Endodermal cell (in vitro differentiated cells): Measurements from ENCODE around the gene KLF5. TPM values are rescaled to one million over a fixed set of nuclear protein-coding genes. Genes with fewer than 3 reads are reported as not detected.

Experiments
- DNase-seq: peaks from one replicate; pipeline ENCODE4 v3.0.0-alpha.2; 2017
- H3K27ac ChIP-seq: 2 replicates; pipeline ENCODE4 v1.5.1; 2013; ENCODE audit warnings: mild to moderate bottlenecking, low read depth, low read length, moderate library complexity
- H3K27me3 ChIP-seq: 2 replicates; pipeline ENCODE4 v1.6.1; 2013; ENCODE audit warnings: mild to moderate bottlenecking, low read length, moderate library complexity; ENCODE audit not compliant: insufficient read depth, control insufficient read depth, poor library complexity, severe bottlenecking
- H3K36me3 ChIP-seq: 2 replicates; pipeline ENCODE4 v1.7.0; 2013; ENCODE audit warnings: mild to moderate bottlenecking, low read length, moderate library complexity; ENCODE audit not compliant: control insufficient read depth, insufficient read depth
- H3K4me1 ChIP-seq: one replicate; pipeline ENCODE4 v1.7.0; 2013; ENCODE audit warnings: low read length; ENCODE audit not compliant: control insufficient read depth, insufficient read depth
- H3K4me3 ChIP-seq: 2 replicates; pipeline ENCODE4 v1.5.1; 2013; ENCODE audit warnings: mild to moderate bottlenecking, low read length, moderate library complexity
- H3K9ac ChIP-seq: 2 replicates; pipeline ENCODE4 v1.6.1; 2013; ENCODE audit warnings: mild to moderate bottlenecking, low read length, moderate library complexity; ENCODE audit not compliant: poor library complexity, severe bottlenecking; ENCODE audit errors: extremely low read depth
- H3K9me3 ChIP-seq: 2 replicates; pipeline ENCODE4 v1.6.1; 2013; ENCODE audit warnings: mild to moderate bottlenecking, low read length, moderate library complexity; ENCODE audit not compliant: control insufficient read depth
- H3K27ac Mint-ChIP-seq: 2 replicates; pipeline ENCODE4 v1.8.0; 2020; ENCODE audit warnings: mixed read lengths
- H3K27me3 Mint-ChIP-seq: 2 replicates; pipeline ENCODE4 v1.8.0; 2021; ENCODE audit warnings: mild to moderate bottlenecking, mixed read lengths; ENCODE audit not compliant: insufficient read depth
- H3K36me3 Mint-ChIP-seq: 2 replicates; pipeline ENCODE4 v1.8.0; 2020; ENCODE audit warnings: low read depth, mixed read lengths
- H3K4me1 Mint-ChIP-seq: 2 replicates; pipeline ENCODE4 v1.8.0; 2020; ENCODE audit warnings: mixed read lengths
- H3K4me3 Mint-ChIP-seq: 2 replicates; pipeline ENCODE4 v1.8.0; 2020; ENCODE audit warnings: mild to moderate bottlenecking, moderate library complexity, mixed read lengths
- H3K9me3 Mint-ChIP-seq: 2 replicates; pipeline ENCODE4 v1.8.0; 2020; ENCODE audit warnings: mild to moderate bottlenecking, mixed read lengths
- WGBS, 2 experiments: methylation state at CpG; one replicate each; pipeline versions ENCODE4 v1.1.5 to v1.1.7; 2013; ENCODE audit warnings: missing lambda C conversion rate in 2 of 2, mixed read lengths in 1 of 2; ENCODE audit not compliant: insufficient coverage in 1 of 2, insufficient read length in 1 of 2; 5-methylcytosine and 5-hydroxymethylcytosine counted together
- total RNA-seq, 2 donors: library from RNA; stranded (reverse); fragmentation: NEBNext Ultra II Directional in 1 of 2; extraction: Animal tissue kit (Norgen Biotek cat#: 25700) in 1 of 2; gene quantifications; 2 replicates in 1 of 2; 3 replicates in 1 of 2; pipeline ENCODE4 v1.2.1, GENCODE V29; 2021
- TF ChIP-seq, protein P1 (sequence below): fragments of 200-600 bp; sonication (generic); conservative IDR thresholded peaks from 2 replicates; pipeline ENCODE4 v1.5.0; 2021; ENCODE audit warnings: antibody characterized with exemption, mild to moderate bottlenecking

The KLF5 gene
- total RNA-seq, 2 donors from 2014 or later = 39.6 to 41.1 TPM

DNA sequence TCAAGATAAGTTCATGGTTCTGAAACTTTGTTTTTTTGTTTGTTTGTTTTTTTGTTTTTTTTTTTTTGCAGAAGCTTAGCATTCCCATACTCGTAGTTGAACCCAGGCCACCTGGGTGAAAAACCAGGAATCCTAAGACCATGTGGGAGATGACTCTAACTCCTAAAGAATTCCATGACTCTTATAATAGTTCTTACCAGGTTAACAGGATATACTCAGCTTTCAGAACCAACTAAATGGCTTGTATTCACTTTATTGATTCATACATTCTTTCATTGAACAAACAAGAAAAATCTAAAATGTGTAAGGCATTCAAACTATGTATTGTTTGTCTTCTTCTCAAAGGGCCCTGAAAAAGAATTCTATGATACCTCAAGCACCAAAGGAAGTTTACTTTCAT is 40.5 kb upstream of the KLF5 start:
- H3K36me3 ChIP-seq = no peaks in the 10 kb centered on the region
- H3K9me3 ChIP-seq = no peaks in the 10 kb centered on the region
- Mint-ChIP-seq H3K27me3 (no peaks in the 10 kb centered on the region), H3K27ac (no peak overlapping the region), H3K9me3 (no peaks in the 10 kb centered on the region), H3K4me1 (no peaks in the 10 kb centered on the region), H3K36me3 (peaks cover 24% of the 10 kb centered on the region), H3K4me3 (no peak overlapping the region)
- no peaks in the 10 kb centered on the region for H3K27me3 ChIP-seq
- H3K9ac ChIP-seq = no peak overlapping the region
- no peak overlapping the region for H3K4me3 ChIP-seq
- 95% methylated on average over 1 of the region's 1 CpG; no CpG with 5 or more reads in 1 of the 2 experiments for WGBS, 2 experiments
- TF ChIP-seq, protein P1, sequence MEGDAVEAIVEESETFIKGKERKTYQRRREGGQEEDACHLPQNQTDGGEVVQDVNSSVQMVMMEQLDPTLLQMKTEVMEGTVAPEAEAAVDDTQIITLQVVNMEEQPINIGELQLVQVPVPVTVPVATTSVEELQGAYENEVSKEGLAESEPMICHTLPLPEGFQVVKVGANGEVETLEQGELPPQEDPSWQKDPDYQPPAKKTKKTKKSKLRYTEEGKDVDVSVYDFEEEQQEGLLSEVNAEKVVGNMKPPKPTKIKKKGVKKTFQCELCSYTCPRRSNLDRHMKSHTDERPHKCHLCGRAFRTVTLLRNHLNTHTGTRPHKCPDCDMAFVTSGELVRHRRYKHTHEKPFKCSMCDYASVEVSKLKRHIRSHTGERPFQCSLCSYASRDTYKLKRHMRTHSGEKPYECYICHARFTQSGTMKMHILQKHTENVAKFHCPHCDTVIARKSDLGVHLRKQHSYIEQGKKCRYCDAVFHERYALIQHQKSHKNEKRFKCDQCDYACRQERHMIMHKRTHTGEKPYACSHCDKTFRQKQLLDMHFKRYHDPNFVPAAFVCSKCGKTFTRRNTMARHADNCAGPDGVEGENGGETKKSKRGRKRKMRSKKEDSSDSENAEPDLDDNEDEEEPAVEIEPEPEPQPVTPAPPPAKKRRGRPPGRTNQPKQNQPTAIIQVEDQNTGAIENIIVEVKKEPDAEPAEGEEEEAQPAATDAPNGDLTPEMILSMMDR = no peak
- no peak overlapping the region for H3K27ac ChIP-seq
- DNase-seq = no peak
- no peaks in the 10 kb centered on the region for H3K4me1 ChIP-seq

GRCh38 chr13:73025217-73026012 is 33.4 kb upstream of the KLF5 start:
- DNase-seq = no peak
- H3K4me1 ChIP-seq = peaks cover 4% of the 10 kb centered on the region
- no peaks in the 10 kb centered on the region for H3K36me3 ChIP-seq
- H3K27ac ChIP-seq = no peak overlapping the region
- no peak overlapping the region for H3K9ac ChIP-seq
- Mint-ChIP-seq H3K4me3 (no peak overlapping the region), H3K27ac (no peak overlapping the region), H3K4me1 (peaks cover 9% of the 10 kb centered on the region), H3K36me3 (peaks cover 5% of the 10 kb centered on the region), H3K9me3 (no peaks in the 10 kb centered on the region), H3K27me3 (no peaks in the 10 kb centered on the region)
- no peak overlapping the region for H3K4me3 ChIP-seq
- 94 to 100% methylated on average over 3 to 5 of the region's 5 CpGs for WGBS, 2 experiments
- H3K27me3 ChIP-seq = no peaks in the 10 kb centered on the region
- H3K9me3 ChIP-seq = no peaks in the 10 kb centered on the region
- TF ChIP-seq, protein P1 = no peak

GRCh38 chr13:73034901-73035300 is 23.9 kb upstream of the KLF5 start:
- no peaks in the 10 kb centered on the region for H3K27me3 Mint-ChIP-seq
- H3K9ac ChIP-seq = no peak overlapping the region
- no peak for DNase-seq
- H3K36me3 Mint-ChIP-seq = no peaks in the 10 kb centered on the region
- H3K9me3 Mint-ChIP-seq = no peaks in the 10 kb centered on the region
- H3K27me3 ChIP-seq = no peaks in the 10 kb centered on the region
- no peak overlapping the region for H3K4me3 Mint-ChIP-seq
- peaks cover 19% of the 10 kb centered on the region for H3K4me1 ChIP-seq
- TF ChIP-seq, protein P1 = no peak
- no peaks in the 10 kb centered on the region for H3K36me3 ChIP-seq
- no peak overlapping the region for H3K27ac Mint-ChIP-seq
- H3K4me3 ChIP-seq = no peak overlapping the region
- WGBS, 2 experiments = no CpG with 5 or more reads among the region's 2 CpGs
- H3K27ac ChIP-seq = no peak overlapping the region
- H3K4me1 Mint-ChIP-seq = peaks cover 38% of the 10 kb centered on the region
- no peaks in the 10 kb centered on the region for H3K9me3 ChIP-seq
